Measurements from ENCODE around the gene SNRPB2.

SNRPB2 gene

GRCh38 chr20:16719421-16719820 is 10.4 kb upstream of the SNRPB2 start:
- no peak for DNase-seq (ENCODE audit: low read depth)
- TF ChIP-seq, protein P1, sequence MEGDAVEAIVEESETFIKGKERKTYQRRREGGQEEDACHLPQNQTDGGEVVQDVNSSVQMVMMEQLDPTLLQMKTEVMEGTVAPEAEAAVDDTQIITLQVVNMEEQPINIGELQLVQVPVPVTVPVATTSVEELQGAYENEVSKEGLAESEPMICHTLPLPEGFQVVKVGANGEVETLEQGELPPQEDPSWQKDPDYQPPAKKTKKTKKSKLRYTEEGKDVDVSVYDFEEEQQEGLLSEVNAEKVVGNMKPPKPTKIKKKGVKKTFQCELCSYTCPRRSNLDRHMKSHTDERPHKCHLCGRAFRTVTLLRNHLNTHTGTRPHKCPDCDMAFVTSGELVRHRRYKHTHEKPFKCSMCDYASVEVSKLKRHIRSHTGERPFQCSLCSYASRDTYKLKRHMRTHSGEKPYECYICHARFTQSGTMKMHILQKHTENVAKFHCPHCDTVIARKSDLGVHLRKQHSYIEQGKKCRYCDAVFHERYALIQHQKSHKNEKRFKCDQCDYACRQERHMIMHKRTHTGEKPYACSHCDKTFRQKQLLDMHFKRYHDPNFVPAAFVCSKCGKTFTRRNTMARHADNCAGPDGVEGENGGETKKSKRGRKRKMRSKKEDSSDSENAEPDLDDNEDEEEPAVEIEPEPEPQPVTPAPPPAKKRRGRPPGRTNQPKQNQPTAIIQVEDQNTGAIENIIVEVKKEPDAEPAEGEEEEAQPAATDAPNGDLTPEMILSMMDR (IDR thresholded peaks at IDR 0.05; ENCODE audit: insufficient read depth, low read depth, low read length, missing control alignments) = no peak
- no peak overlapping the region for H3K4me3 ChIP-seq (ENCODE audit: low read length)

GRCh38 chr20:16729080-16729479 is 746 bp upstream of the SNRPB2 start:
- TF ChIP-seq, protein P1 (IDR thresholded peaks at IDR 0.05; ENCODE audit: insufficient read depth, low read depth, low read length, missing control alignments) = no peak

GRCh38 chr20:16732506-16733152 is 2.8 kb downstream of the SNRPB2 start:
- TF ChIP-seq, protein P1 (IDR thresholded peaks at IDR 0.05; ENCODE audit: insufficient read depth, low read depth, low read length, missing control alignments) = no peak
- no peak overlapping the region for H3K4me3 ChIP-seq (ENCODE audit: low read length)
- DNase-seq (ENCODE audit: low read depth) = peak; percentile 70

More at GRCh38 chr20:16729080-16729479, 746 bp upstream of the SNRPB2 start:
- DNase-seq (ENCODE audit: low read depth) = no peak
- H3K4me3 ChIP-seq (ENCODE audit: low read length) = peak overlapping the region; percentile 99

DNA sequence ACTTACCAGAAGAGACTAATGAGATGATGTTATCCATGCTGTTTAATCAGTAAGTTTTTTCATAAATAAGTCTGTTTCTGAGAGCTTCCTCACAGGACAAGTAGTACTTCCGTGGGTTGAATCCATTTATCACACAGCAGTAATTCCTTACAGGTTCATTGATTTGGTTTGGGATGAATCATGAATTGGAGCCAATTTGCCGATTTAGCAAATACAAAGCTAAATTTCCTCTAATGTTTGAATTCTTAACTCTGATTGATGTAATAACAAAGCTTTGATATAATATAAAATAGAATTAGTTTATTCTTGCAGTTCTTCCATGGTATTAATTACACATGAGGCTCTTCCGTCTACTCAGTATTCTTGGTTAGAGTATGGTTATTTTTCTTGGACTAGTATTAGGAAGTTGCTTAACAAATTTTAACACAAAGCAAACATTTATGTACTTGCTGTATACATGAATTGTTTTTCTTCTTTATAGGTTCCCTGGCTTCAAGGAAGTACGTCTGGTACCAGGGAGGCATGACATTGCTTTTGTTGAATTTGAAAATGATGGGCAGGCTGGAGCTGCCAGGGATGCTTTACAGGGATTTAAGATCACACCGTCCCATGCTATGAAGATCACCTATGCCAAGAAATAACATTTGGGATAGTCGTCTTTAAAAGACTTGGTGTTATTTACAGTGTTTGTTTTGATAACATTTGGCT is 10.7 kb downstream of the SNRPB2 start:
- TF ChIP-seq, protein P1 (IDR thresholded peaks at IDR 0.05; ENCODE audit: insufficient read depth, low read depth, low read length, missing control alignments) = no peak
- H3K4me3 ChIP-seq (ENCODE audit: low read length) = no peak overlapping the region
- DNase-seq (ENCODE audit: low read depth) = no peak

DNA sequence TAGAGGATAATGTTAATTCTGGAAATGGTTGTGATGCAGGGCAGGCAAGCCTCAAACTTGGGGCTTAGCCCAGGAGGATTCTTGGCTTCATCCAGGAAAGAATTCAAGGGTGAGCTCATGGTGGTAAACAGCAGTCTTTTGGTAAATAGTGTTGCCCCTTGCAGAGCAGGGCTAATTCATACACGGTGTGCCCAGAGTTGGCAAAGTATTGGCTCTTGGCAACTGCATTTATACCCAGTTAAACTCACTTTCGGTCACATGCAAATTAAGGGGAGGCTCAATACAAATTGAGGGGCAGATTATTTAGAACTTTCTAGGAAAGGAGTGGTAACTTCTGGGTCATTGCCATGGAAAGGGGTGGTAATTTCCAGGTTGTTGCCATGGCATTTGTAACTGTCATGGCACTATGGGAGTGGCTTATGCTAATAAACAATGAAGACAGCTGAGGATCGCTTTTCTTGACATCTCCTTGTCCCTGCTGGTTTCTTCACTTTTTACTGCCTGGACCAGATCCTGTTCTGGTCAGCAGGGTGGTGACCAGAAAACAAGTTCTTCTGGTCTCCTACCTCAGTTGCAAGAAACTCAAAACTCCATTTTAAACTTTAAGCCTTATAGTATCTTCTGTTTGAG is 14.5 kb downstream of the SNRPB2 start:
- no peak for DNase-seq (ENCODE audit: low read depth)
- no peak overlapping the region for H3K4me3 ChIP-seq (ENCODE audit: low read length)
- TF ChIP-seq, protein P1 (IDR thresholded peaks at IDR 0.05; ENCODE audit: insufficient read depth, low read depth, low read length, missing control alignments) = no peak

DNA sequence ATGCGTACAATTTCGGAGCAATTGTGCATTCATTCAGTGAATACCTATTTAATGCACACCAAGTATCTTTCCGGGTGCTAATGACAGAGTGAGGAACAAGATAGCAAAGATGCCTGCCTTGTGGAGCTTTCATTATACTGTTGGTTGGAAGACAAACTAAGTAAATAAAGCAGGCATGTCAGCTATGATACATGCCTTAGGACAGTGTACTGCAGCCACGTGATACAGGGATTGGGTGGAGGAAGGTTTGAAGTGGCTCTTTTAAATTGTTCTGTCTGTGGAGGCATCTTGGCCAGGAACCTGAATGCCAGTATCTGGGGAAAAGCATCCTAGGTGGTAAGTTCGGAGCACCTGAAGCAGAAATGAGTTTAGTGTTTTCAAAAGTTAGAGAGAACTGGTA is 15.4 kb downstream of the SNRPB2 start:
- TF ChIP-seq, protein P1 (IDR thresholded peaks at IDR 0.05; ENCODE audit: insufficient read depth, low read depth, low read length, missing control alignments) = no peak
- DNase-seq (ENCODE audit: low read depth) = no peak
- H3K4me3 ChIP-seq (ENCODE audit: low read length) = no peak overlapping the region

All from epithelial cell of esophagus (primary cell).